Breast epithelium (tissue), 3 donors: ENCODE results near the gene GBA2.

Experiments used
- POLR2A ChIP-seq: fragments of 450-650 bp; IDR thresholded peaks from one replicate; pipeline ENCODE4 v1.6.1; 2016; ENCODE audit warnings: antibody characterized with exemption, mild to moderate bottlenecking, moderate library complexity
- POLR2AphosphoS5 ChIP-seq, 3 donors: sonication (generic); formaldehyde crosslinking; IDR thresholded peaks; one replicate each; pipeline ENCODE4 v1.6.1; 2017; ENCODE audit warnings: antibody characterized with exemption in 3 of 3
- TF ChIP-seq, protein P1 (sequence below), 3 donors: fragments of 450-650 bp; IDR thresholded peaks; one replicate each; pipeline ENCODE4 v1.5.1; 2016 to 2017; ENCODE audit warnings: antibody characterized with exemption in 3 of 3, mild to moderate bottlenecking in 3 of 3, moderate library complexity in 3 of 3

DNA sequence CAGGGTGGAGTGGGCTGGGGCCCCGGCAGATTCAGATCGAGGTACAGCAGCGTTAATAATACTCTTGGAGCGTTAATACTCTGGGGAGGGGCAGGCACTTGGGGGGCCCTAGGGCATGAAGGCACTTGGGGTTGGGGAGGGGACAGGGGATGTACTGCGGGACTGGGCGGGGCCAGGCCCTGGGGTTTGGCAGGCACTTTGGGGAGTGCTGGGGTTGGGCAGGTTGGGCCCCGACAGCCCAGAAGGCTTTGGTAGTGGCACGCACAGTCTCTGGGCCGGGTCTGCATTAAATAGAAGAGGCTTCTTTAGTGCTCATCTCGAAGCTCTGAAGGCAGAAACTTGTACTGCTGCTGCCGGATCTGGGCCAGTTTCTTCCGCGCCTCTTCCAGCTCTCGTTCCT is 51.5 kb downstream of the GBA2 start:
- TF ChIP-seq, protein P1, sequence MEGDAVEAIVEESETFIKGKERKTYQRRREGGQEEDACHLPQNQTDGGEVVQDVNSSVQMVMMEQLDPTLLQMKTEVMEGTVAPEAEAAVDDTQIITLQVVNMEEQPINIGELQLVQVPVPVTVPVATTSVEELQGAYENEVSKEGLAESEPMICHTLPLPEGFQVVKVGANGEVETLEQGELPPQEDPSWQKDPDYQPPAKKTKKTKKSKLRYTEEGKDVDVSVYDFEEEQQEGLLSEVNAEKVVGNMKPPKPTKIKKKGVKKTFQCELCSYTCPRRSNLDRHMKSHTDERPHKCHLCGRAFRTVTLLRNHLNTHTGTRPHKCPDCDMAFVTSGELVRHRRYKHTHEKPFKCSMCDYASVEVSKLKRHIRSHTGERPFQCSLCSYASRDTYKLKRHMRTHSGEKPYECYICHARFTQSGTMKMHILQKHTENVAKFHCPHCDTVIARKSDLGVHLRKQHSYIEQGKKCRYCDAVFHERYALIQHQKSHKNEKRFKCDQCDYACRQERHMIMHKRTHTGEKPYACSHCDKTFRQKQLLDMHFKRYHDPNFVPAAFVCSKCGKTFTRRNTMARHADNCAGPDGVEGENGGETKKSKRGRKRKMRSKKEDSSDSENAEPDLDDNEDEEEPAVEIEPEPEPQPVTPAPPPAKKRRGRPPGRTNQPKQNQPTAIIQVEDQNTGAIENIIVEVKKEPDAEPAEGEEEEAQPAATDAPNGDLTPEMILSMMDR (IDR thresholded peaks at IDR 0.05) = no peak
- TF ChIP-seq POLR2A (no peak), POLR2AphosphoS5 (IDR thresholded peaks at IDR 0.05) (no peak)
